ENCODE measurements around the gene WBP4.

The WBP4 gene

GRCh38 chr13:41056826-41057711 lies 4.2 kb upstream of the WBP4 start:
- TF ChIP-seq CTCF (IDR thresholded peaks at IDR 0.05; ENCODE audit: insufficient read depth, missing control alignments), result no peak
- FAIRE-seq (no peak), DNase-seq (ENCODE audit: insufficient read length, low spot score) (no peak)

DNA sequence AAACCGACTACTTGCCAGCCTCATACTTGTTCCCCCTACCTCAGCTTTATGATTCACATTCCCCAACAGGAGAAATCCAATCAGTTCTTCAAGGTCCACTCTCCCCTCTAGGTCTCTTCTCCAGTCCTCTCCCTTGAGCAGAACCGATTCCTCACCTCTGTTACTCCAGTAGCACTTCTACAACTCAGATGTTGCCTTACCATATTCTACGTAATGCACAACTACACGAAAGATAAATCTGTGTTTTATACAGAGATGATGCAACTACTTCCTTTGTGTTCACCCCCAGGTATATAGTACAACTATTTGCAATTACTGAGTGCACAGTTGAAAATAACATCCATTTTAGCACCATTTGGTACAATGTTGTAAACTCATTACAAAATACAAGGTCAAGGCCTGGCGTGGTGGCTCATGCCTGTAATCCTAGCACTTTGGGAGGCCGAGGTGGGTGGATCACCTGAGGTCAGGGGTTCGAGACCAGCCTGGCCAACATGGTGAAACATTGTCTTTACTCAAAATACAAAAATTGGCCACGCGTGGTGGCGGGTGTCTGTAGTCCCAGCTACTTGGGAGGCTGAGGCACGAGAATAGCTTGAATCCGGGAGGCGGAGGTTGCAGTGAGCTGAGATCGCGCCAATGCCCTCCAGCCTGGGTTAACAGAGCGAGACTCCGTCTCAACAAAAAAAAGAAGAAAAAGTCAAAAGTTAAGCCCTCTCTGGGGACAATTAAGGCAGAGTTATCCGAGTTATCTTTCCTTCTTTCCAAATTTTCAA lies 2.8 kb upstream of the WBP4 start:
- FAIRE-seq (no peak), DNase-seq (ENCODE audit: insufficient read length, low spot score) (no peak)
- TF ChIP-seq CTCF (IDR thresholded peaks at IDR 0.05; ENCODE audit: insufficient read depth, missing control alignments), result no peak

- FAIRE-seq, result no peak
- TF ChIP-seq CTCF (IDR thresholded peaks at IDR 0.05; ENCODE audit: insufficient read depth, missing control alignments), result no peak
- DNase-seq (ENCODE audit: insufficient read length, low spot score), result no peak
Observed at GRCh38 chr13:41059456-41060081, 1.7 kb upstream of the WBP4 start.

DNA sequence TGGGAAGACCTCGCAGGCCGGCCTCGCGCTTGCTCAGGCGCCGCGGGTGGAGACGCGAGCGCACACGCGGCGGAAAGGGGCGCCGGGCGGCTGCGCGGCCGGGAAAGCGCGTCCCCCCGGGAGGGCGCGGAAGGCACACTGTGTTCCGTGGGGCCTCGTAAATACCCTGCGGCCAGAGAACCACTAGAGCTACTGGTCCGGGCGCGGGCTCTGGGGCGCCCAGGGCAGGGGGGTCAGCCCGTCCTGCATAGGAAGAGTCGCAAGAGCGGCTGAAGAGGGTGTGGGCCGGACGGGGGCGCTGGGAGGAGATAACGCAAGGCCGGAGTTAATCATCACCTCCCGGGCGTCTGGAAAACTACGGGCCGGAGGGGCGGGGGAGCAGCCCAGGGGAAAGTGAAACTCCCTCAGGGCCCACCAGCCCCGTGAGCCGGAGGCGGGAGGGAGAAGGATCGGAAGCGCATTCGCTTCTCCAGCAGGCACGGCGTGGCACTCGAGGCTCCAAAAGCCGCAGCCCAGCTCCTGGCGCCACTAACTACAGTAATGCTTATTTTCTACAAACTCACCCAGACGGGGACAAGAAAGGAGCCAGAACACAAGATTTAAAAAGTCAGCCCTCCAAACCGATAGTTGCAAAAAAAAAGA lies 1.1 kb upstream of the WBP4 start:
- TF ChIP-seq CTCF (IDR thresholded peaks at IDR 0.05; ENCODE audit: insufficient read depth, missing control alignments), result peak; percentile 24
- FAIRE-seq (no peak), DNase-seq (ENCODE audit: insufficient read length, low spot score) (no peak)

- TF ChIP-seq CTCF (IDR thresholded peaks at IDR 0.05; ENCODE audit: insufficient read depth, missing control alignments), result no peak
- FAIRE-seq (no peak), DNase-seq (ENCODE audit: insufficient read length, low spot score) (no peak)
Observed at GRCh38 chr13:41060724-41061074, 610 bp upstream of the WBP4 start.

DNA sequence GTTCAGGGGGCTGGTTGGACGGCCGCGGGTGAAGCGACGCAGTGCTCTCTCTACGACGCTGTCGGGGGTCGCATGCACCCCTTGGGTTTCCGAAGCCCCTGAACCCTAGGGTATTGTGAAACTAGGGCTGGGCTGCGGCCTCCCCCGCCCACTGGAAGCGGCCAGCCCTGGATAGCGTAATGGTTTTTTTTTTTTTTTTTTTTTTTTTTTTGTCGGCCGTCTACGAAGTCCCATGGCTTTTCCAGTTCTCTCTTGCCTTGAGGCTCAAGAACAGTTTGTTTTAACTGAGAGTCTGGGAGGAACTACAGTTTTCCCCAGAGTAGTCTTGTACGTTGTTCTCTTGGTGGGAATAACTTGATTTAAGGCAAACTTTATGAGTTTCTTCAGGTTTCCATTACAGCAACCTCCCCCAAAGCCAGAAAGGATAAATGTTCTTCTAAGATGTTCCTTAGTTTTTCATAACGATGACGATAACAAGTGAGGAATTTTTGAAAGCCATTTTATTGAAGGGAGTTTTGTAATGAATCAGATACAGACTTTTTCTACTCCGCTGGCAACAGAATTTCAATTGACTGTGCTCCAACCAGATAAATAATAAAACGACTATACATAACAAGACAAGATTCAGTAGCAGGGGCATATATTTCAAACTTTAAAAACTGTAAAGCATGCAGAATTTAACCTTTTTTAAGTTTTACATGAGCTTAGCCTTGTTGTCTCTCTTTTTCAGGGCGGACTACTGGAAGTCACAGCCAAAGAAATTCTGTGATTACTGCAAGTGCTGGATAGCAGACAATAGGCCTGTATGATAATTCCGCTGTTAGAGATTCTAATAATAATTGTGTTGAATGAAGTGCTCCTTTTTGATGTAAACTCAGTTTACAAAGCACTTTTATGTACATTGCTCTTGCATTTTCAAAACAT lies 867 bp downstream of the WBP4 start:
- FAIRE-seq (no peak), DNase-seq (ENCODE audit: insufficient read length, low spot score) (no peak)
- no peak for TF ChIP-seq CTCF (IDR thresholded peaks at IDR 0.05; ENCODE audit: insufficient read depth, missing control alignments)

Data from D721Med (cell line).